Measurements from ENCODE around the gene DST. TPM values are rescaled to one million over a fixed set of nuclear protein-coding genes. Genes with fewer than 3 reads are reported as not detected.

DST gene
- total RNA-seq, 1 experiment from 2014 or later, result 71.8 TPM

- no peak for DNase-seq (ENCODE audit: low spot score)
- POLR2A ChIA-PET (ENCODE audit: low non-redundant PET), result no interaction called here
- intact Hi-C loops (cut with micrococcal nuclease; ENCODE audit: unreplicated experiment), result no loop called here
- CTCF ChIA-PET, result no interaction called here
- no peak overlapping the region for H3K27ac ChIP-seq (ENCODE audit: low read depth, low read length, poor library complexity, severe bottlenecking)
- no peak for TF ChIP-seq CTCF (conservative IDR thresholded peaks at IDR 0.05; ENCODE audit: low read depth, low read length)
- TF ChIP-seq EZH2 (IDR thresholded peaks at IDR 0.05; ENCODE audit: borderline replicate concordance, low read depth, low read length, poor library complexity, severe bottlenecking), result no peak
- H3K4me3 ChIP-seq (ENCODE audit: low read depth, low read length, poor library complexity, severe bottlenecking), result no peak overlapping the region
- no peaks in the 10 kb centered on the region for H3K9me3 ChIP-seq (ENCODE audit: low read depth, low read length, poor library complexity, severe bottlenecking)
- H3K36me3 ChIP-seq (ENCODE audit: insufficient read depth, low read length, poor library complexity, severe bottlenecking), result no peaks in the 10 kb centered on the region
- BruUV-seq (replicated peaks), result no TSS peak
- H3K4me1 ChIP-seq (ENCODE audit: insufficient read depth, low read length, poor library complexity, severe bottlenecking), result peaks cover 24% of the 10 kb centered on the region
- no peaks in the 10 kb centered on the region for H3K27me3 ChIP-seq (replicated peaks; ENCODE audit: insufficient read depth, low read depth, low read length, poor library complexity)
Observed at GRCh38 chr6:56547687-56548086, 95.0 kb downstream of the DST start.

GRCh38 chr6:56542364-56543331 lies 100.0 kb downstream of the DST start:
- H3K4me1 ChIP-seq (ENCODE audit: insufficient read depth, low read length, poor library complexity, severe bottlenecking), result peaks cover 35% of the 10 kb centered on the region
- no TSS peak for BruUV-seq (replicated peaks)
- intact Hi-C loops (cut with micrococcal nuclease; ENCODE audit: unreplicated experiment), result no loop called here

More at GRCh38 chr6:56542364-56543331, 100.0 kb downstream of the DST start:
- peak overlapping the region; percentile 61 for H3K4me3 ChIP-seq (ENCODE audit: low read depth, low read length, poor library complexity, severe bottlenecking)
- peak overlapping the region; percentile 87 for H3K27ac ChIP-seq (ENCODE audit: low read depth, low read length, poor library complexity, severe bottlenecking)
- H3K36me3 ChIP-seq (ENCODE audit: insufficient read depth, low read length, poor library complexity, severe bottlenecking), result no peaks in the 10 kb centered on the region
- TF ChIP-seq EZH2 (IDR thresholded peaks at IDR 0.05; ENCODE audit: borderline replicate concordance, low read depth, low read length, poor library complexity, severe bottlenecking) (no peak), CTCF (conservative IDR thresholded peaks at IDR 0.05; ENCODE audit: low read depth, low read length) (peak; percentile 38)
- no peaks in the 10 kb centered on the region for H3K9me3 ChIP-seq (ENCODE audit: low read depth, low read length, poor library complexity, severe bottlenecking)
- H3K27me3 ChIP-seq (replicated peaks; ENCODE audit: insufficient read depth, low read depth, low read length, poor library complexity), result no peaks in the 10 kb centered on the region
- ChIA-PET POLR2A (ENCODE audit: low non-redundant PET) (interaction anchor here (0.5 to 0.6 kb wide), 5 partner anchors 10 to 828 kb away, joined by 3 to 10 read pairs (median 3); no protein-coding TSS in a partner anchor), CTCF (interaction anchor here (0.6 to 1.3 kb wide), 6 partner anchors 21 to 122 kb away, joined by 3 to 12 read pairs (median 6); no protein-coding TSS in a partner anchor)
- peak; percentile 95 for DNase-seq (ENCODE audit: low spot score)
